HG02623 (cell line): ENCODE measurements around the gene CCDC126.
"Not testable (repeated sequence)": the region's sequence is repeated elsewhere in the genome, so short reads cannot be mapped to it uniquely, and the experiment has no call there.

Experiments
- ATAC-seq: cut with Tn5 transposase; IDR thresholded peaks from one replicate; pipeline ENCODE4 v1.9.1; 2021; ENCODE audit warnings: moderate library complexity; ENCODE audit not compliant: unreplicated experiment

CCDC126 gene

GRCh38 chr7:23622506-23622925 lies 25.3 kb downstream of the CCDC126 start:
- ATAC-seq, result no peak

- ATAC-seq, result no peak
Measured at GRCh38 chr7:23628370-23628769, 31.2 kb downstream of the CCDC126 start.

GRCh38 chr7:23633417-23633816 lies 36.2 kb downstream of the CCDC126 start:
- no peak for ATAC-seq

GRCh38 chr7:23645822-23646221 lies 48.6 kb downstream of the CCDC126 start:
- no peak for ATAC-seq

GRCh38 chr7:23653942-23654341 lies 56.8 kb downstream of the CCDC126 start:
- no peak for ATAC-seq

GRCh38 chr7:23654508-23654907 lies 57.3 kb downstream of the CCDC126 start:
- ATAC-seq, result no peak

- no peak for ATAC-seq
Measured at GRCh38 chr7:23655433-23655832, 58.3 kb downstream of the CCDC126 start.

- ATAC-seq, result no peak
Measured at GRCh38 chr7:23658831-23659427, 61.7 kb downstream of the CCDC126 start.

GRCh38 chr7:23661385-23661784 lies 64.2 kb downstream of the CCDC126 start:
- ATAC-seq, result no peak

GRCh38 chr7:23662124-23662983 lies 65.2 kb downstream of the CCDC126 start:
- ATAC-seq, result no peak

- ATAC-seq, result no peak
Measured at GRCh38 chr7:23662984-23663313, 65.8 kb downstream of the CCDC126 start.

GRCh38 chr7:23664122-23664521 lies 66.9 kb downstream of the CCDC126 start:
- no peak for ATAC-seq

- ATAC-seq, result no peak
Measured at GRCh38 chr7:23672033-23672432, 74.9 kb downstream of the CCDC126 start.

- ATAC-seq, result peak; percentile 99
Measured at GRCh38 chr7:23679898-23680413, 82.8 kb downstream of the CCDC126 start, which contains the start of gene FAM221A. Gene FAM221A (plus strand): TSS chr7:23680199. CDS start chr7:23680219, 20 bp downstream.

- peak; percentile 32 for ATAC-seq
Measured at GRCh38 chr7:23680414-23681405, 83.5 kb downstream of the CCDC126 start.

- ATAC-seq, result not testable (repeated sequence)
Measured at GRCh38 chr7:23684041-23684440, 86.9 kb downstream of the CCDC126 start.

GRCh38 chr7:23685731-23686130 lies 88.5 kb downstream of the CCDC126 start:
- ATAC-seq, result no peak

- ATAC-seq, result no peak
Measured at GRCh38 chr7:23687011-23687410, 89.8 kb downstream of the CCDC126 start.

GRCh38 chr7:23689165-23689564 lies 92.0 kb downstream of the CCDC126 start:
- no peak for ATAC-seq

GRCh38 chr7:23691320-23691719 lies 94.1 kb downstream of the CCDC126 start:
- ATAC-seq, result no peak

GRCh38 chr7:23693224-23693623 lies 96.0 kb downstream of the CCDC126 start:
- ATAC-seq, result no peak
